CD1c-positive myeloid dendritic cell (primary cell): ENCODE results near the gene FANK1.
A peak's percentile ranks its signal among the peaks of the same experiment; 100 is the strongest.

ENCODE experiments used
- DNase-seq: peaks from one replicate; pipeline ENCODE4 v3.0.0-alpha.2; 2016; ENCODE audit errors: extremely low spot score

The FANK1 gene

GRCh38 chr10:125985557-125986240 lies 89.3 kb downstream of the FANK1 start:
- peak; percentile 57 for DNase-seq

DNA sequence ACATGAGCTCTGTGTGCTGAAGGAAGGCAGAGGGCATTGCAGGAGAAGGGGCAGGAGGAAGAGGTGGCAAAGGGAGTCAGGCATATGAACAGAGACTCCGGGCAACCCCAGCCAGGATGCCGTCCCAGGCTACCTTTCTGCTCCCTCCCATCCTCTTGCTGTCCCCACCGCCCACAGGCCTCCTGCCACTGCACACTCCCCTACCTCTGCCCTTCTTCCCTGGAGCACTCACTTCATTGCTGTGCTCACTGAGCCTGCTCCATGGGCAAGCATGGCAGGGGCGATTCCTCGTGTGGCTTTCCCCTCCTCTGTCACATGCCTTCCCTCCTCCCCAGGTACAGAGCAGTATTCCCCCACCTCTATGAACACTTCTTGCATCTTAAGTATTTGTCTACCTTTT lies 93.4 kb downstream of the FANK1 start:
- no peak for DNase-seq

- no peak for DNase-seq
Measured at GRCh38 chr10:125990974-125991373, 94.6 kb downstream of the FANK1 start.

- no peak for DNase-seq
Measured at GRCh38 chr10:125991392-125991791, 95.0 kb downstream of the FANK1 start.

DNA sequence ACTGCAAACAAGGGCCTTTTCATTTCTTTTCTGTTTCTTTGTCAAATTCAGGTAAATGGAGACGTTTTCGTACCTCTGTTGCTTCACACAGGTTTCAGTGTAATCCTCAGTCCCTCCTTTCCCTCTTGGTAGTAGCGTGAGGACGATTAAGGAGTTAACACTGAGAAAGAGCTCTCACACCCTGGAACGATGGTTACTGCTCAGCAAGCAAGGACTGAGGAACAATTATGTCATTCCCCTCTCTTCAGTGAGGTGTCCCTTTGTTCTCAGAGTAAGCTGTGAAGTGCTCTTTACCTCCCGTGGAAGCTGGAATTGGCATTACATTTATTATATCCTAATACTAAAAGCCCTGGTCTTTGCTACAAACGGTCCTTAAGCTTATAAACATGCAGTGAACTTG lies 95.9 kb downstream of the FANK1 start:
- no peak for DNase-seq

- DNase-seq: no peak
Measured at GRCh38 chr10:125994601-125995000, 98.2 kb downstream of the FANK1 start.

DNA sequence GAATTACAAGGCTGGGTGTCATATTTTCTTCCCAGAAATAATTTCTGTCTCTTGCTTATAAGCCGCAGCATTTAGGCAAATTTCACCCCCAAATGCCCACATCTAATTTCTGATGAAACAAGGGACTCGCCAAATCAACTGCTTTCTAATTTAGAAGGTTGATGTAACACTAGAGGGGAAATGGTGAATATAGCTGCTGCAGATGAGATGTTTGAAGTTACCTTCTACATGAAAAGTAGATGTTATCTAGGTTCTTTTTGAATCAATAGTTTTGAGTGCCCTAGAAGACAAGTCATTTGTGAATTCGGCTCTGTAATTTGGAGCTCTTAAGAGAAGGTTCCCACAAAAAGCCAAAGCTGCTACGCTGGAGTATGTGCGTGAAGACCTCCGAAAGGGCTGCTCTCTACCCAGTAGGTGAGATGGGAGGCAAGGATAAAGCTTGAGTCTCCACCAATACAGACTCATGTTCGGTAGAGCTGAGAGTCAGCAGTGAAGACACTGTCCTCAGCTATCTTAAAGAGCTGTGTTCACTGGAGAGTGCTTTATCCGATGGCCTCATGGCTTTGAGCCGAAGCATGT lies 99.5 kb downstream of the FANK1 start:
- DNase-seq: no peak

- DNase-seq: no peak
Measured at GRCh38 chr10:125997586-125997985, 101.2 kb downstream of the FANK1 start.

DNA sequence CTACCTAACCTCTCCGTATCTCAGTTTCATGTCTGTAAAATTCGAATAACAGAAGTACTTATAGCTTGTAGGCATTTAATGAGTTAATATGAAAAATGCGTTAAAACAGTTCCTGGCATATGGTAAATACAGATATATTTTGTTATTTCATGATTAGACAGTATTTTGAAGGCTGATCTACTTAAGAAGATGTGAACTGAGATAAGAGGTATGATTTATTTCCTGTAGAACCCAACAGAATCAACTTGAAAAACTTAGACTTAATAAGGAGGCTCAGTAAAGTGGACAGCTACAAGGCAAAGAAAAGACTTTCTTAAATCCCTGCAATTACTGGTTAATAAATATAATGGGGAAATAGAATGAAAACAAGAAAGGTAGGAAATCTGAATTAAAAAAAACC lies 103.3 kb downstream of the FANK1 start:
- no peak for DNase-seq

GRCh38 chr10:126001576-126001975 lies 105.2 kb downstream of the FANK1 start:
- no peak for DNase-seq

- no peak for DNase-seq
Measured at GRCh38 chr10:126004752-126005151, 108.4 kb downstream of the FANK1 start.

- no peak for DNase-seq
Measured at GRCh38 chr10:126006264-126006663, 109.9 kb downstream of the FANK1 start.

- no peak for DNase-seq
Measured at GRCh38 chr10:126006906-126007305, 110.5 kb downstream of the FANK1 start.

- no peak for DNase-seq
Measured at GRCh38 chr10:126009650-126010049, 113.3 kb downstream of the FANK1 start.

DNA sequence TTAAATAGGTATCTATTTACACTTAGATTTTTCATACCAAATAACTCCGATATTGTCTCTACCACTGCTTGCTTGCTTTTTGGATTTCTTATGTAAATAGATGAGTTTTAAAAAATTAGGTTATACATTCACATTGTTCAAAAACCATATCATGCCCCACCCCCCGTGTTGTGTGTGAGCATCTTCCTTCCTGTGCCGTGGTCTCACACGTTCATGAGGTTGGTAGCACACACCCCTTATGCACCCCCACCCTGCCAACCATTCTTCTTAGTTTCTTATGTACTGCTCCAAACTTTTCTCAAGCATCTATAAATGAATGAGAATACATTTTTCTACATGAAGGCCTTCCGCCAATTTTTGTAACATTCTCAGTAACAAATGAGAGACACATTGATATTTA lies 115.6 kb downstream of the FANK1 start:
- DNase-seq: no peak

DNA sequence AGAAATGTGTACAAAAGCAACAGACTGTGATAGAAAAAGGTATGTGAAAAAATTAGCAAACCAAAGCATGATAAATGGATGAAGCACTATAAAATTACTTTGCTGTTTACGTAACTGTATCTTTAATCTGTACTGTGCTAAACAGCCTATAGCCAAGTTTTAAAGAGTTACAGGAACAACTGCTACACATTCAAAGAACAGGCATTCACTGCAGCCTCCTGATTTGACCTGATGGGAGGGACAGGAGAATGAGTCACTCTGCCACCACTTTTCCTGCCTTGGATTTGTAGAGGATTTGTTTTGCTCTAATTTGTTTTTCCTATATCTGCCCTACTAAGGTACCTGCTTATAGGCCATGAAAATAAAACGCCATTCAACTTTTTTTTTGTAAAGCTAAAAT lies 116.1 kb downstream of the FANK1 start:
- no peak for DNase-seq

DNA sequence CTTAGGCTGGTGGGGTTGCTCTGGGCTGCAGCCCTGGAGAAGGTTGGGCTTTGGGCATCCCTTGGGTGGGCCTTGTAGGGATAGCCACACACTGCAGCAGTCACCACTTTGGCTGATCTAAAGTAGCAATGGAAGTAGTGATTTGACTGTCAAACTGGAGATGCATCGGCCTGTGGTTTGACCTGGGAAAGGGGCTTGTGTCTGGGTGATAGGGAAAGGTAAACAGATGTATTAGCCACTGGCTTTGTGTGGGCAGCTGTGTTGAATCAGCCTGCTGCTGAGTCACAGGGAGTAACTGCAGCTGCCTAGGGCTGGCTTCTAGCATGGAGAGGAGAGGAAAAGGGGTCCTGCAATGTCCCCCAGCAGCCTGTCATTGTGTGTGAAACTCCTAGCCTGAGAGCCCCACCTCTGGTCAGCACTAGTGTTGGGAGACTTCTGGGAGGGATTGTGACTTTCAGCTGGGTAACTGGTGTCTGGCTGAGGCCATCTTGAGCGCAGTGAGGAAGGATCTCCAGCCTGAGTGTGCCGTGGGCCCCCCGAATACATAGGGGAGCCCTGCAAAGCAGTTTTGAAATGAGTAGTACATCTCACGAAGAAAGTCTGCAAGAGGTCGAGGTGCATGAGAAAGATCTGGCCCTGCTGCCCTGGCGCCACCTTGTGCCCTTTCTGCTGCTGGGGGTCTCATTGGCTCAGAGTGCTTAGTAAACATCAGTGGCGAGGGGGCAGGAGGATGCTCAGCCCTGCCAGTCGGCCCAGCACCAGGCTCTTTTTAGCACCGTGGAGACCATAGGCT lies 117.3 kb downstream of the FANK1 start:
- peak; percentile 15 for DNase-seq

- no peak for DNase-seq
Measured at GRCh38 chr10:126014309-126014708, 117.9 kb downstream of the FANK1 start.

- DNase-seq: no peak
Measured at GRCh38 chr10:126015413-126015812, 119.0 kb downstream of the FANK1 start.

GRCh38 chr10:126016156-126016805 lies 119.9 kb downstream of the FANK1 start:
- DNase-seq: no peak

GRCh38 chr10:126016882-126017281 lies 120.5 kb downstream of the FANK1 start:
- no peak for DNase-seq

GRCh38 chr10:126017961-126018560 lies 121.7 kb downstream of the FANK1 start:
- DNase-seq: no peak
